Glutamatergic neuron (in vitro differentiated cells): ENCODE data around the gene RHOH. TPM values are rescaled to one million over a fixed set of nuclear protein-coding genes. Genes with fewer than 3 reads are reported as not detected.

Experiments
- DNase-seq: peaks from one replicate; pipeline ENCODE4 v3.0.0; 2022
- H3K27ac Mint-ChIP-seq: one replicate; pipeline ENCODE4 v1.8.0; 2020; ENCODE audit warnings: mild to moderate bottlenecking, mixed read lengths, inconsistent platforms; ENCODE audit not compliant: unreplicated experiment
- H3K27me3 Mint-ChIP-seq: one replicate; pipeline ENCODE4 v1.8.0; 2020; ENCODE audit warnings: mild to moderate bottlenecking, moderate library complexity, mixed read lengths, inconsistent platforms; ENCODE audit not compliant: unreplicated experiment
- H3K36me3 Mint-ChIP-seq: one replicate; pipeline ENCODE4 v1.8.0; 2020; ENCODE audit warnings: mild to moderate bottlenecking, mixed read lengths, inconsistent platforms; ENCODE audit not compliant: unreplicated experiment
- H3K4me1 Mint-ChIP-seq: one replicate; pipeline ENCODE4 v1.8.0; 2020; ENCODE audit warnings: mild to moderate bottlenecking, low read depth, mixed read lengths, inconsistent platforms; ENCODE audit not compliant: unreplicated experiment
- H3K4me3 Mint-ChIP-seq: one replicate; pipeline ENCODE4 v1.8.0; 2020; ENCODE audit warnings: mild to moderate bottlenecking, mixed read lengths, inconsistent platforms; ENCODE audit not compliant: unreplicated experiment
- H3K9me3 Mint-ChIP-seq: one replicate; pipeline ENCODE4 v1.8.0; 2020; ENCODE audit warnings: mild to moderate bottlenecking, moderate library complexity, mixed read lengths, inconsistent platforms; ENCODE audit not compliant: unreplicated experiment
- total RNA-seq: library from RNA; stranded (reverse); fragmentation: NEBNext Ultra II Directional; extraction: Animal tissue kit (Norgen Biotek cat#: 25700); gene quantifications from one replicate; pipeline ENCODE4 v1.2.1, GENCODE V29; 2021; ENCODE audit not compliant: unreplicated experiment
- TF ChIP-seq, protein P1 (sequence below): fragments of 200-600 bp; sonication (generic); IDR thresholded peaks from one replicate; pipeline ENCODE4 v1.5.0; 2021; ENCODE audit not compliant: partially characterized antibody, unreplicated experiment

The RHOH gene
- total RNA-seq, 1 donor from 2014 or later: not detected

DNA sequence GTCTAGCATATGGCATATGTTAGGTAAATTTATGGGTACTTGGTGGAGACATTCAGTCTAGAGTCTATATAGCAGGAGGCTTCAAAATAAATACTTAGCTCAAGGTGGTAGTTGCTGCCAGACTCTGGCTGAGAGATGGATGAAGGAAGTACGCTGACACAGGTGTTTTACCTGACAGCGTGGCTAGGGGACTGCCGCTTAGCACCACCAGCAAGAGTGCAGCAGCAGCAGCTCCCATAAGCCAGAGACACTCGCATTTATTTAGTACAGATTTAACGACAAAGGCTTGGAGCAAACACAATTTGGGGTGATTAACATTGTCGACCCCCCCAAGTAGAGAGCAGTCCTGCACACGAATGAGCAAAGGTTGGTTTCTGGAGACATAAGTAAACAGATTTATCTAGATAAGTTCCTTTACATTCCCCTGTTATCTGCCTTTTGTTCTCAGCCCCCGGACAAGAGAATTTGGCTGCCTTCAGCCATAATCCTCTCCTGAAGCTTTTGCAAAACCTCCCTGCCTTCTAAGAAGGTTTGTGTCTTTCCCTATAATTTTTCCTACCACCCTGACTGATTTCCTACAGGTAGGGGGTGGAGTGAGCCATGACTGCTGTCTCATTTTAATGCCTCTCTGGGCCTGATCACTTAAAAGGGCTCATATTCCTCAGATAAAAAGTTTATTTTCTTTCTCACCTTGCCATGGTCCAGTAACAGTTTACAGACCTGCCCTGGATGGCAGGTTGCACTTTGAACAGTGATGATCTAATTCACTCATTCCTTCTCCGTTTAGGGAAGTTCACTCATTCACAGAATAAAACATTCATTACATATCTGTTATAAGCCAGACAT, 64.6 kb downstream of the RHOH start:
- no peak overlapping the region for H3K27ac Mint-ChIP-seq
- peaks cover 3% of the 10 kb centered on the region for H3K4me1 Mint-ChIP-seq
- peaks cover 2% of the 10 kb centered on the region for H3K27me3 Mint-ChIP-seq
- H3K9me3 Mint-ChIP-seq: no peaks in the 10 kb centered on the region
- TF ChIP-seq, protein P1, sequence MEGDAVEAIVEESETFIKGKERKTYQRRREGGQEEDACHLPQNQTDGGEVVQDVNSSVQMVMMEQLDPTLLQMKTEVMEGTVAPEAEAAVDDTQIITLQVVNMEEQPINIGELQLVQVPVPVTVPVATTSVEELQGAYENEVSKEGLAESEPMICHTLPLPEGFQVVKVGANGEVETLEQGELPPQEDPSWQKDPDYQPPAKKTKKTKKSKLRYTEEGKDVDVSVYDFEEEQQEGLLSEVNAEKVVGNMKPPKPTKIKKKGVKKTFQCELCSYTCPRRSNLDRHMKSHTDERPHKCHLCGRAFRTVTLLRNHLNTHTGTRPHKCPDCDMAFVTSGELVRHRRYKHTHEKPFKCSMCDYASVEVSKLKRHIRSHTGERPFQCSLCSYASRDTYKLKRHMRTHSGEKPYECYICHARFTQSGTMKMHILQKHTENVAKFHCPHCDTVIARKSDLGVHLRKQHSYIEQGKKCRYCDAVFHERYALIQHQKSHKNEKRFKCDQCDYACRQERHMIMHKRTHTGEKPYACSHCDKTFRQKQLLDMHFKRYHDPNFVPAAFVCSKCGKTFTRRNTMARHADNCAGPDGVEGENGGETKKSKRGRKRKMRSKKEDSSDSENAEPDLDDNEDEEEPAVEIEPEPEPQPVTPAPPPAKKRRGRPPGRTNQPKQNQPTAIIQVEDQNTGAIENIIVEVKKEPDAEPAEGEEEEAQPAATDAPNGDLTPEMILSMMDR: no peak
- no peak overlapping the region for H3K4me3 Mint-ChIP-seq
- DNase-seq: no peak
- no peaks in the 10 kb centered on the region for H3K36me3 Mint-ChIP-seq

DNA sequence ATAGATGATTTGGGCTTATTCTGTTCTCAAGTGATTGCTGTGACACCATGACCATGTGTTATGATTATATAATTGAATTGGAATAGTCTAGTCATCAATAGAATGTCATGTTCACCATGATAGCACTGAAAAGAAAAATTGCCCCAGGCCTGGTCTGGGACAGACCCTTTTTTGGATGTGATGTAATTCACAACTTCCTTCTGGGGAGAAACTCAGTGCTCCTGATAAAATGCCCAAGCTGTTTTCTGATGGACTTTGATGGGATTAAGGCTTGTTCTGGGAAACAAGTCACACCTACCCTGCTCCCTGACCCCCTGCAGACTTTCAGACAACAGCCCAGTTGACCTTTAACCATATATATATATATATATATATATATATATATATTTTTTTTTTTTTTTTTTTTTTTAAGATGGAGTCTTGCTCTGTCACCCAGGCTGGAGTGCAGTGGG, 65.3 kb downstream of the RHOH start:
- Mint-ChIP-seq H3K4me1 (peaks cover 3% of the 10 kb centered on the region), H3K9me3 (no peaks in the 10 kb centered on the region), H3K27me3 (peaks cover 2% of the 10 kb centered on the region), H3K27ac (no peak overlapping the region), H3K36me3 (no peaks in the 10 kb centered on the region), H3K4me3 (no peak overlapping the region)
- no peak for DNase-seq
- TF ChIP-seq, protein P1: no peak

DNA sequence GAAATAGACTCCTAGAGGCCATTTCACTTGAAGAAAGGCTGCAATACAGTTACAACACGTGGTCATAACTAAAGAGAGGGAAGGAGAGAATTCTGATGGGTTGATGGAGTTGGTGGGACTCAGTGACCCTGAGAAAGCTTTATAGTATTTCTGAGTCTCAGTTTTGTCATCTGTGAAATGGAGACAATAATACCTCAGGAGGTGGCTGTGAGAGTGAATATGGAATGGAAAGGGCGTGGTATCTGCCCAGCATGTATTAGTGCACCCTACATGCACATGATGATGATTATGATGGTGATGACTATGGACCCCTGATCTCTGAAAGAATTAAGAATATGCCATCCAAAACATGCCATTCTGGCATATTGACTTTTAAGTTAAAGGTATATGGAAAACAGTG, 66.0 kb downstream of the RHOH start:
- H3K9me3 Mint-ChIP-seq: no peaks in the 10 kb centered on the region
- no peak overlapping the region for H3K4me3 Mint-ChIP-seq
- no peak overlapping the region for H3K27ac Mint-ChIP-seq
- DNase-seq: no peak
- TF ChIP-seq, protein P1: no peak
- H3K27me3 Mint-ChIP-seq: peaks cover 2% of the 10 kb centered on the region
- no peaks in the 10 kb centered on the region for H3K36me3 Mint-ChIP-seq
- peaks cover 3% of the 10 kb centered on the region for H3K4me1 Mint-ChIP-seq

DNA sequence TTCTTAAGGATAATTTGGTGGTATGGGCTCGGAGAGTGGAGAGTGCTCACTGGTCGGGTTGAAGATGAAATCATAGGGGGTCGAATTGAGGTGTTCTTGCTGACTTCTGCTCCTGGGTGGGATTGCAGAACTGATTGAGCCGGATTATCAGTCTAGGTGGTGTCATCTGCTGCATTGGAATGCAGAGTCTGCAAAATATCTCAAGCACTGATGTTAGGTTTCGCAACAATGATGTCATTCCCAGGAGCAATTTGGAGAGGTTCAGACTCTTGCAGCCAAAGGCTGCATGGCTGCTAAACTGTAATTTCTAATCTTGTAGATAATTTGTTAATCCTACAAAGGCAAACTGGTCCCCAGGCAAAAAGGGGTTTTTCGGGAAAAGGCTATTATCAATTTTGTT, 67.7 kb downstream of the RHOH start:
- Mint-ChIP-seq H3K27me3 (peaks cover under 1% of the 10 kb centered on the region), H3K27ac (no peak overlapping the region), H3K4me1 (peaks cover 3% of the 10 kb centered on the region), H3K9me3 (no peaks in the 10 kb centered on the region), H3K36me3 (no peaks in the 10 kb centered on the region), H3K4me3 (no peak overlapping the region)
- no peak for DNase-seq
- TF ChIP-seq, protein P1: no peak
